ENCODE data around the gene MAP4K2. TPM values are rescaled to one million over a fixed set of nuclear protein-coding genes. Genes with fewer than 3 reads are reported as not detected.
A peak's percentile ranks its signal among the peaks of the same experiment; 100 is the strongest.

Gene MAP4K2
- total RNA-seq, 1 donor from 2014 or later = 6.8 TPM

GRCh38 chr11:64764040-64764611, 38.9 kb downstream of the MAP4K2 start:
- Histone ChIP-seq H3K4me3 (ENCODE audit: low read depth, low read length) (no peak overlapping the region), H3K36me3 (ENCODE audit: control insufficient read depth, insufficient read depth, low read length) (peaks cover 44% of the 10 kb centered on the region), H3K27me3 (ENCODE audit: control insufficient read depth, insufficient read depth, low read length) (no peaks in the 10 kb centered on the region)
- FAIRE-seq (no peak), DNase-seq (ENCODE audit: low read depth) (no peak)
- TF ChIP-seq CTCF (IDR thresholded peaks at IDR 0.05; ENCODE audit: insufficient read depth, low read length, severe bottlenecking) = no peak

GRCh38 chr11:64763526-64764039, 39.4 kb downstream of the MAP4K2 start:
- FAIRE-seq = no peak

GRCh38 chr11:64762674-64763525, 40.1 kb downstream of the MAP4K2 start:
- TF ChIP-seq CTCF (IDR thresholded peaks at IDR 0.05; ENCODE audit: insufficient read depth, low read length, severe bottlenecking) = no peak
- DNase-seq (ENCODE audit: low read depth) = peak; percentile 74
- H3K36me3 ChIP-seq (ENCODE audit: control insufficient read depth, insufficient read depth, low read length) = peaks cover 32% of the 10 kb centered on the region
- FAIRE-seq = peak; percentile 7
- no peak overlapping the region for H3K4me3 ChIP-seq (ENCODE audit: low read depth, low read length)
- H3K27me3 ChIP-seq (ENCODE audit: control insufficient read depth, insufficient read depth, low read length) = no peaks in the 10 kb centered on the region

More at GRCh38 chr11:64763526-64764039, 39.4 kb downstream of the MAP4K2 start:
- DNase-seq (ENCODE audit: low read depth) = no peak
- no peak overlapping the region for H3K4me3 ChIP-seq (ENCODE audit: low read depth, low read length)
- no peaks in the 10 kb centered on the region for H3K27me3 ChIP-seq (ENCODE audit: control insufficient read depth, insufficient read depth, low read length)
- no peak for TF ChIP-seq CTCF (IDR thresholded peaks at IDR 0.05; ENCODE audit: insufficient read depth, low read length, severe bottlenecking)
- H3K36me3 ChIP-seq (ENCODE audit: control insufficient read depth, insufficient read depth, low read length) = peaks cover 39% of the 10 kb centered on the region

GRCh38 chr11:64762277-64762673, 40.7 kb downstream of the MAP4K2 start:
- H3K4me3 ChIP-seq (ENCODE audit: low read depth, low read length) = no peak overlapping the region
- FAIRE-seq (peak; percentile 81), DNase-seq (ENCODE audit: low read depth) (peak; percentile 61)
- peaks cover 27% of the 10 kb centered on the region for H3K36me3 ChIP-seq (ENCODE audit: control insufficient read depth, insufficient read depth, low read length)
- no peak for TF ChIP-seq CTCF (IDR thresholded peaks at IDR 0.05; ENCODE audit: insufficient read depth, low read length, severe bottlenecking)
- no peaks in the 10 kb centered on the region for H3K27me3 ChIP-seq (ENCODE audit: control insufficient read depth, insufficient read depth, low read length)

- DNase-seq (ENCODE audit: low read depth) (no peak), FAIRE-seq (no peak)
- Histone ChIP-seq H3K4me3 (ENCODE audit: low read depth, low read length) (no peak overlapping the region), H3K27me3 (ENCODE audit: control insufficient read depth, insufficient read depth, low read length) (no peaks in the 10 kb centered on the region), H3K36me3 (ENCODE audit: control insufficient read depth, insufficient read depth, low read length) (peaks cover 18% of the 10 kb centered on the region)
- TF ChIP-seq CTCF (IDR thresholded peaks at IDR 0.05; ENCODE audit: insufficient read depth, low read length, severe bottlenecking) = no peak
Observed at GRCh38 chr11:64760759-64761420, 42.1 kb downstream of the MAP4K2 start.

Measured in bronchial epithelial cell (primary cell).